Spleen (tissue), 11 donors: ENCODE data around the gene FNDC3A. TPM values are rescaled to one million over a fixed set of nuclear protein-coding genes. Genes with fewer than 3 reads are reported as not detected.

ENCODE experiments used
- DNase-seq: peaks from one replicate; pipeline ENCODE4 v3.0.0-alpha.2; 2020
- H3K27ac ChIP-seq, 8 donors: fragments of 200-600 bp; sonication (generic) in 7 of 8; 1 replicate in 4 of 8; 2 replicates in 4 of 8; pipeline versions ENCODE4 v1.5.0 to v1.8.0; 2016 to 2021; ENCODE audit warnings: inconsistent platforms in 4 of 8, mild to moderate bottlenecking in 4 of 8, moderate library complexity in 1 of 8
- H3K27me3 ChIP-seq, 7 donors: fragments of 200-600 bp; sonication (generic) in 6 of 7; replicated peaks in 1 of 7; 1 replicate in 4 of 7; 2 replicates in 3 of 7; pipeline versions ENCODE4 v1.5.0 to v1.8.0; 2016 to 2021; ENCODE audit warnings: inconsistent platforms in 3 of 7, mild to moderate bottlenecking in 1 of 7
- H3K36me3 ChIP-seq, 6 donors: fragments of 200-600 bp; sonication (generic) in 5 of 6; 1 replicate in 4 of 6; 2 replicates in 2 of 6; pipeline versions ENCODE4 v1.5.0 to v1.8.0; 2016 to 2021; ENCODE audit warnings: inconsistent platforms in 2 of 6
- H3K4me1 ChIP-seq, 6 donors: fragments of 200-600 bp; sonication (generic) in 5 of 6; 1 replicate in 3 of 6; 2 replicates in 3 of 6; pipeline versions ENCODE4 v1.5.0 to v1.8.0; 2016 to 2021; ENCODE audit warnings: inconsistent platforms in 3 of 6
- H3K4me3 ChIP-seq, 8 donors: fragments of 200-600 bp; sonication (generic) in 7 of 8; 1 replicate in 4 of 8; 2 replicates in 4 of 8; pipeline versions ENCODE4 v1.5.0 to v1.8.0; 2016 to 2021; ENCODE audit warnings: inconsistent platforms in 4 of 8, mild to moderate bottlenecking in 4 of 8, moderate library complexity in 2 of 8
- H3K9me3 ChIP-seq, 8 donors: fragments of 200-600 bp; sonication (generic) in 7 of 8; 1 replicate in 4 of 8; 2 replicates in 4 of 8; pipeline versions ENCODE4 v1.5.0 to v1.8.0; 2016 to 2021; ENCODE audit warnings: inconsistent platforms in 4 of 8
- POLR2A ChIP-seq, 3 donors: fragments of 450-650 bp; IDR thresholded peaks; one replicate each; pipeline ENCODE4 v1.5.1; 2017; ENCODE audit warnings: antibody characterized with exemption in 3 of 3, mild to moderate bottlenecking in 1 of 3
- POLR2AphosphoS5 ChIP-seq, 3 donors: sonication (generic); formaldehyde crosslinking; IDR thresholded peaks; one replicate each; pipeline ENCODE4 v1.5.1; 2017; ENCODE audit warnings: antibody characterized with exemption in 3 of 3
- WGBS, 5 donors: extraction: QIAGEN DNeasy Blood & Tissue Kit in 3 of 5; methylation state at CpG; one replicate each; pipeline versions ENCODE4 v1.1.5 to v1.1.7; 2013 to 2018; 5-methylcytosine and 5-hydroxymethylcytosine counted together
- intact Hi-C: fragments of 100-400 bp; cut with DNase I; formaldehyde crosslinking; loops from one replicate; pipeline ENCODE4 v1.15.0; 2023; ENCODE audit warnings: low total_unique reads
- polyA plus RNA-seq, 3 donors: library from polyadenylated mRNA; stranded (reverse); fragments of 200-250 nt; gene quantifications; one replicate each; pipeline ENCODE4 v1.2.1, GENCODE V29; 2013
- small RNA-seq, 4 donors: library from RNA; depleted of rRNA; stranded (forward); fragments of <200 nt; gene quantifications; one replicate each; pipeline ENCODE3, GENCODE V24; 2016
- total RNA-seq, 7 donors: library from RNA; depleted of rRNA in 3 of 7; stranded (reverse); fragments of >200 nt in 3 of 7; fragmentation: NEBNext Ultra II Directional in 4 of 7; extraction: Animal tissue kit (Norgen Biotek cat#: 25700) in 4 of 7; gene quantifications; one replicate each; pipeline versions ENCODE4 v1.1.0 to v1.2.1, GENCODE V29; 2016 to 2021
- TF ChIP-seq, protein P1 (sequence below), 11 experiments: fragments of 200-600 bp in 7 of 11; fragments of 450-650 bp in 4 of 11; sonication (generic) in 4 of 11; IDR thresholded peaks in 8 of 11; conservative IDR thresholded peaks in 3 of 11; 1 replicate in 7 of 11; 2 replicates in 4 of 11; pipeline versions ENCODE4 v1.4.0 to v1.8.0; 2016 to 2021; ENCODE audit warnings: antibody characterized with exemption in 11 of 11, inconsistent platforms in 4 of 11, mild to moderate bottlenecking in 1 of 11
- donor health status: healthy with polysubstance abuse.
- donor health status: DM: no; HTN: no; CAD: no; lungs with moderate emphysema.
- donor health status: DM: no; HTN: no; CAD: no.
- donor health status: Bipolar disorder and iron deficiency.
- donor health status: healthy.
- donor health status: DM: no; HTN: no; CAD: no.
- donor health status: DM: yes; HTN: yes; CAD: no.

Gene FNDC3A
- total and polyA plus RNA-seq, 10 donors = 11.2 to 83.7 (median 53.8) TPM

DNA sequence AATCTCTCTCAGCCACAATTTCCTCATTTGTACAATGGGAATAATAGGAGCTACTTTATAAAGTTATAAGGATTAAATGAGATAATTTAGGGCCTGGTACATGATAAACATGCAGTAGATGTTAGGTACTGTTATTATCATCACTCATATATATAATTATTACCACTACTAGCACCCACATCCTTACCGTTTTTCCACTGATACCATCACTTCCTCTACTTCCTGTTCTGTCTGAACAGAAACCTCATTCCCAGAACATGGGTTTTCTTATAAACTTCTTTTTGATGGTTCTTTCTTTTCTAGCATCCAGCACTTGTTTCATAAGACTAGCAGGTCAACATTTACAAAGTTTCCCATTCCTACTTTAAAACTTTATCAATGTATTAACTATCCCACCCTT lies 278.3 kb downstream of the FNDC3A start:
- Histone ChIP-seq H3K4me1 (peaks cover 0 to 74% (median 55%) of the 10 kb centered on the region in 6 donors), H3K27ac (peak overlapping the region in 1 of 8 donors; percentile 37), H3K36me3 (peaks cover 0 to 53% (median 5%) of the 10 kb centered on the region in 6 donors), H3K9me3 (no peaks in the 10 kb centered on the region), H3K4me3 (no peak overlapping the region), H3K27me3 (no peaks in the 10 kb centered on the region)
- WGBS, 5 donors = 6 to 38% (median 25%) methylated on average over 1 of the region's 1 CpG
- TF ChIP-seq, protein P1, sequence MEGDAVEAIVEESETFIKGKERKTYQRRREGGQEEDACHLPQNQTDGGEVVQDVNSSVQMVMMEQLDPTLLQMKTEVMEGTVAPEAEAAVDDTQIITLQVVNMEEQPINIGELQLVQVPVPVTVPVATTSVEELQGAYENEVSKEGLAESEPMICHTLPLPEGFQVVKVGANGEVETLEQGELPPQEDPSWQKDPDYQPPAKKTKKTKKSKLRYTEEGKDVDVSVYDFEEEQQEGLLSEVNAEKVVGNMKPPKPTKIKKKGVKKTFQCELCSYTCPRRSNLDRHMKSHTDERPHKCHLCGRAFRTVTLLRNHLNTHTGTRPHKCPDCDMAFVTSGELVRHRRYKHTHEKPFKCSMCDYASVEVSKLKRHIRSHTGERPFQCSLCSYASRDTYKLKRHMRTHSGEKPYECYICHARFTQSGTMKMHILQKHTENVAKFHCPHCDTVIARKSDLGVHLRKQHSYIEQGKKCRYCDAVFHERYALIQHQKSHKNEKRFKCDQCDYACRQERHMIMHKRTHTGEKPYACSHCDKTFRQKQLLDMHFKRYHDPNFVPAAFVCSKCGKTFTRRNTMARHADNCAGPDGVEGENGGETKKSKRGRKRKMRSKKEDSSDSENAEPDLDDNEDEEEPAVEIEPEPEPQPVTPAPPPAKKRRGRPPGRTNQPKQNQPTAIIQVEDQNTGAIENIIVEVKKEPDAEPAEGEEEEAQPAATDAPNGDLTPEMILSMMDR (IDR thresholded peaks at IDR 0.05 in 8 of 11, conservative IDR thresholded peaks at IDR 0.05 in 3 of 11) = no peak
- TF ChIP-seq POLR2A (IDR thresholded peaks at IDR 0.05) (no peak), POLR2AphosphoS5 (IDR thresholded peaks at IDR 0.05) (no peak)
- no peak for DNase-seq
- intact Hi-C loops = no loop called here

DNA sequence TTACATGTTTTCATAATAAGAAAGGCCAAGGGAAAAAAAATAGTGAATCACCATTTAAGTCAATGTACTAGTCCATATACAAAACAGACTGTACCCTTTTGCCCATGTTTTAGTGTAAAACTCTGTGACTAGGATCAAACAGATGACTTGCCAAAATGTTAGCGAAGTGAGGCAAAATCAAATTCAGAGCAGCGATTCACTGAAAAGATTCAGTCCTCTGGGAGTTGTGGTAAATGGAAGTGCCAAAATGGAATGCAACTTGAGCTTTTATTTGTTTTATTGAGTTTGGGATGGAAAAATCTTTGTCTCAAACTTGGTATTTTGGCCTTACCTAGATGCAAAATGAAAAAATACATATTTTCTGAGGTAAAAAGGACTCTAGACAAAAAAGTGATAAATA lies 281.1 kb downstream of the FNDC3A start:
- Histone ChIP-seq H3K9me3 (no peaks in the 10 kb centered on the region), H3K36me3 (peaks cover 0 to 71% (median 27%) of the 10 kb centered on the region in 6 donors), H3K4me1 (peaks cover 0 to 47% (median 29%) of the 10 kb centered on the region in 6 donors), H3K4me3 (no peak overlapping the region), H3K27ac (peak overlapping the region in 1 of 8 donors; percentile 77), H3K27me3 (no peaks in the 10 kb centered on the region)
- WGBS, 5 donors = 81 to 95% (median 87%) methylated on average over 2 of the region's 2 CpGs
- TF ChIP-seq, protein P1 (IDR thresholded peaks at IDR 0.05 in 8 of 11, conservative IDR thresholded peaks at IDR 0.05 in 3 of 11) = no peak
- TF ChIP-seq POLR2AphosphoS5 (IDR thresholded peaks at IDR 0.05) (no peak), POLR2A (IDR thresholded peaks at IDR 0.05) (no peak)
- intact Hi-C loops = no loop called here
- DNase-seq = no peak

DNA sequence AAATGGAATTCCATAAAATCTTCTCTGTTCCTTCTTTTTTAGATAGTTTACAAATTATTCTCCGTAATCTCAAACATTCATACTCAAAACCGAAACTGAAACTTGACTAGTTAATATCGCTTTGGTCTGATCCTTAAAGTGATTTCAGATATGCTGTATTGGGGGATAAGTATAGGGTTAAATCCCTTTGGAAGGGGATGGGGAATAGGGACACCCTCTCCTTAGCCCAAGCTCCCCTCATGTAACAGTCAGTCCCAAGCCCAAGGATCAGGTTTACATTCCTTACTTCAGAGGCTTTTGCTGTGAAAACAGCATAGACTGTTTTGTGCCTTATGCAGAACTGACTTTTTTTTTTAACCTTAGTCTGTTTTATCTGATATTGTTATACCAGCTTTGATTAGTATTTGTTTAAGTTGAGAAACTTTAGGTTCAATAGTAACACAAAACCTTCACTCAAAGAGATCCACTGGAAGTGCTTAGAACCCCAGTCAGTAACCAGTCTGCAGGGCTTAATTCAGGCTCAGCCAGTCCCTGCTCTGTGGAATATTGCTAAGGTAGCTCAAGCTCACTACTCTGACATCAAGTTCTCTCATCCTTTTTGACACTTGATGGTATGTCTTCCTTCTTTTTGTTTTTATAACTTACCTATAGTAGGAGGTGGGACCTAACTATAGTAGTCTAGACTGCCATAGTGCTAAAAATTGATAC lies 282.5 kb downstream of the FNDC3A start:
- TF ChIP-seq POLR2AphosphoS5 (IDR thresholded peaks at IDR 0.05) (no peak), POLR2A (IDR thresholded peaks at IDR 0.05) (no peak)
- TF ChIP-seq, protein P1 (IDR thresholded peaks at IDR 0.05 in 8 of 11, conservative IDR thresholded peaks at IDR 0.05 in 3 of 11) = no peak
- WGBS, 5 donors = 4 to 15% (median 7%) methylated on average over 3 of the region's 3 CpGs
- H3K9me3 ChIP-seq = no peaks in the 10 kb centered on the region
- DNase-seq = no peak
- H3K4me1 ChIP-seq = peaks cover 0 to 33% (median 23%) of the 10 kb centered on the region in 6 donors
- peak overlapping the region; percentile 4 to 66 (median 23) for H3K4me3 ChIP-seq
- peak overlapping the region; percentile 1 to 77 (median 68) for H3K27ac ChIP-seq
- no peaks in the 10 kb centered on the region for H3K27me3 ChIP-seq
- peaks cover 0 to 80% (median 33%) of the 10 kb centered on the region in 6 donors for H3K36me3 ChIP-seq
- intact Hi-C loops = no loop called here

Small RNA genes within 50 kb of the gene (small RNA-seq; reads per million reads assigned to genes)
- 0 reads per million in 4 donors for gene COX7CP1
- gene RNU6-60P = 0 reads per million in 4 donors
- gene RNY3P2 = 0 reads per million in 4 donors

Other genes with a start within 250 kb of the FNDC3A start
- gene MLNR, start 244.4 kb downstream of the FNDC3A start, total RNA-seq = under 1 TPM in 2 of 7 donors, not detected in 5; 0.37 to 0.40 TPM
- not detected for gene MLNR, start 244.4 kb downstream of the FNDC3A start, polyA plus RNA-seq